Measurements from ENCODE around the gene MARCKS.

DNA sequence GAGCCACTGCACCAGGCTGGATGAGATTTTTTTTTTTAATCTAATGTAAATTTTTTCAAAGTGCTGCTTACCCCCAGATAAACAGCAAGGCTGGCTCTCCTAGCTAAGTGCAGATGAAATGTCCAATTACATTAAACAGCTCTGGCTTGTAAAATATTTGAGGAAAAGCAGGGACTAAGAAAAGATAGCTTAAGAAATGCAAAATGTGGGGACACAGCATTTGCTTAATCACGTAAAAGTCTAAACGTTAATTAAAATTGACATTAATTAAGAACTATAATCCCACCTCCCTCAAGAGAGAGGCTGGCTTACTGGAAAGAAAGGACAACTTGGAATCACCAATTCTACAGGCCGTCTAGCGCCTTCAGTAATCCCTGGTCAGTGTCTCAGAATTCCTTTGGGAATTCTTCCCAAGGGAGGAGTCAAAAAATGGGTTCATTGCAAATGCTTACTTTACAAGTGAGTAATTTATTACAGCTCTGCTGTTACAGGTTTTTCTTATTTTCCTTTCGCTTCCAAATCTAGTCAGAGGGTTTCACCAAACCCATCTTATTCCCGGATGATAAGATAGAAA lies 13.6 kb upstream of the MARCKS start:
- TF ChIP-seq CHD2 (IDR thresholded peaks at IDR 0.05; ENCODE audit: low read depth, low read length) (no peak), CHD4 (IDR thresholded peaks at IDR 0.05; ENCODE audit: borderline replicate concordance, low read length) (no peak), DPF2 (CRISPR knock-in tag; IDR thresholded peaks at IDR 0.05; ENCODE audit: borderline replicate concordance, low read depth) (no peak), NFYB (CRISPR knock-in tag; IDR thresholded peaks at IDR 0.05) (no peak), POLR2A (IDR thresholded peaks at IDR 0.05; ENCODE audit: insufficient read depth in 1 of 2, low read depth in 2 of 2, low read length in 2 of 2) (no peak), ZNF773 (CRISPR knock-in tag; IDR thresholded peaks at IDR 0.05; ENCODE audit: borderline replicate concordance) (no peak), GABPA (IDR thresholded peaks at IDR 0.05; ENCODE audit: low read depth, low read length) (no peak), GABPA (CRISPR knock-in tag; IDR thresholded peaks at IDR 0.05; ENCODE audit: low read depth) (no peak), CREB1 (IDR thresholded peaks at IDR 0.05) (no peak), CREB1 (CRISPR knock-in tag; IDR thresholded peaks at IDR 0.05) (no peak), SMC3 (IDR thresholded peaks at IDR 0.05; ENCODE audit: low read length) (no peak), ZNF839 (CRISPR knock-in tag; IDR thresholded peaks at IDR 0.05; ENCODE audit: borderline replicate concordance) (no peak), ZNF703 (CRISPR knock-in tag; IDR thresholded peaks at IDR 0.05; ENCODE audit: borderline replicate concordance) (no peak)
- TF ChIP-seq, protein P1, sequence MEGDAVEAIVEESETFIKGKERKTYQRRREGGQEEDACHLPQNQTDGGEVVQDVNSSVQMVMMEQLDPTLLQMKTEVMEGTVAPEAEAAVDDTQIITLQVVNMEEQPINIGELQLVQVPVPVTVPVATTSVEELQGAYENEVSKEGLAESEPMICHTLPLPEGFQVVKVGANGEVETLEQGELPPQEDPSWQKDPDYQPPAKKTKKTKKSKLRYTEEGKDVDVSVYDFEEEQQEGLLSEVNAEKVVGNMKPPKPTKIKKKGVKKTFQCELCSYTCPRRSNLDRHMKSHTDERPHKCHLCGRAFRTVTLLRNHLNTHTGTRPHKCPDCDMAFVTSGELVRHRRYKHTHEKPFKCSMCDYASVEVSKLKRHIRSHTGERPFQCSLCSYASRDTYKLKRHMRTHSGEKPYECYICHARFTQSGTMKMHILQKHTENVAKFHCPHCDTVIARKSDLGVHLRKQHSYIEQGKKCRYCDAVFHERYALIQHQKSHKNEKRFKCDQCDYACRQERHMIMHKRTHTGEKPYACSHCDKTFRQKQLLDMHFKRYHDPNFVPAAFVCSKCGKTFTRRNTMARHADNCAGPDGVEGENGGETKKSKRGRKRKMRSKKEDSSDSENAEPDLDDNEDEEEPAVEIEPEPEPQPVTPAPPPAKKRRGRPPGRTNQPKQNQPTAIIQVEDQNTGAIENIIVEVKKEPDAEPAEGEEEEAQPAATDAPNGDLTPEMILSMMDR (CRISPR knock-in tag; IDR thresholded peaks at IDR 0.05): no peak
- TF ChIP-seq, protein P2, sequence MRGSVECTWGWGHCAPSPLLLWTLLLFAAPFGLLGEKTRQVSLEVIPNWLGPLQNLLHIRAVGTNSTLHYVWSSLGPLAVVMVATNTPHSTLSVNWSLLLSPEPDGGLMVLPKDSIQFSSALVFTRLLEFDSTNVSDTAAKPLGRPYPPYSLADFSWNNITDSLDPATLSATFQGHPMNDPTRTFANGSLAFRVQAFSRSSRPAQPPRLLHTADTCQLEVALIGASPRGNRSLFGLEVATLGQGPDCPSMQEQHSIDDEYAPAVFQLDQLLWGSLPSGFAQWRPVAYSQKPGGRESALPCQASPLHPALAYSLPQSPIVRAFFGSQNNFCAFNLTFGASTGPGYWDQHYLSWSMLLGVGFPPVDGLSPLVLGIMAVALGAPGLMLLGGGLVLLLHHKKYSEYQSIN (CRISPR knock-in tag; IDR thresholded peaks at IDR 0.05; ENCODE audit: borderline replicate concordance): no peak
